H9 (cell line): ENCODE data around the gene B3GNT2. TPM values are rescaled to one million over a fixed set of nuclear protein-coding genes. Genes with fewer than 3 reads are reported as not detected.

Source experiments
- DNase-seq: peaks from one replicate; pipeline ENCODE4 v3.0.0-alpha.2; 2017
- H2AFZ ChIP-seq: one replicate; pipeline ENCODE4 v1.6.1; 2013; ENCODE audit warnings: mild to moderate bottlenecking, low read length, control low read depth, moderate library complexity
- H2AK5ac ChIP-seq: 2 replicates; pipeline ENCODE4 v1.6.1; 2013; ENCODE audit warnings: low read length, control low read depth, mixed read lengths; ENCODE audit not compliant: insufficient read length
- H2BK120ac ChIP-seq: one replicate; pipeline ENCODE4 v1.6.1; 2013; ENCODE audit warnings: low read depth, mild to moderate bottlenecking, low read length, control low read depth, inconsistent platforms; ENCODE audit not compliant: poor library complexity, severe bottlenecking
- H2BK12ac ChIP-seq: 2 replicates; pipeline ENCODE4 v1.6.1; 2013; ENCODE audit warnings: low read length, control low read depth, mixed read lengths, low read depth; ENCODE audit not compliant: insufficient read length
- H2BK15ac ChIP-seq: 2 replicates; pipeline ENCODE4 v1.6.1; 2013; ENCODE audit warnings: low read depth, low read length, control low read depth
- H2BK20ac ChIP-seq: one replicate; pipeline ENCODE4 v1.6.1; 2013; ENCODE audit warnings: low read depth, mild to moderate bottlenecking, low read length, control low read depth, inconsistent platforms; ENCODE audit not compliant: poor library complexity, severe bottlenecking
- H2BK5ac ChIP-seq: 2 replicates; pipeline ENCODE4 v1.6.1; 2013; ENCODE audit warnings: low read length, control low read depth, mixed read lengths; ENCODE audit not compliant: insufficient read length
- H3K14ac ChIP-seq: 2 replicates; pipeline ENCODE4 v1.6.1; 2013; ENCODE audit warnings: low read length, control low read depth; ENCODE audit not compliant: insufficient read depth
- H3K18ac ChIP-seq: 2 replicates; pipeline ENCODE4 v1.6.1; 2013; ENCODE audit warnings: low read depth, mild to moderate bottlenecking, mixed read lengths, low read length, control low read depth; ENCODE audit not compliant: insufficient read length
- H3K23ac ChIP-seq: 2 replicates; pipeline ENCODE4 v1.6.1; 2013; ENCODE audit warnings: low read length, control low read depth, mixed read lengths, low read depth; ENCODE audit not compliant: insufficient read length
- H3K23me2 ChIP-seq: 2 replicates; pipeline ENCODE4 v1.6.1; 2013; ENCODE audit warnings: low read depth, mild to moderate bottlenecking, mixed read lengths, low read length, control low read depth; ENCODE audit not compliant: insufficient read length, poor library complexity, severe bottlenecking
- H3K27ac ChIP-seq: 2 replicates; pipeline ENCODE4 v1.5.1; 2013; ENCODE audit warnings: low read length, control low read depth, mixed read lengths, low read depth; ENCODE audit not compliant: insufficient read length
- H3K27me3 ChIP-seq: 2 replicates; pipeline ENCODE4 v1.6.1; 2013; ENCODE audit warnings: low read length, control low read depth, inconsistent platforms; ENCODE audit not compliant: insufficient read depth
- H3K4ac ChIP-seq: 2 replicates; pipeline ENCODE4 v1.6.1; 2013; ENCODE audit warnings: low read depth, mild to moderate bottlenecking, control low read depth, inconsistent platforms, low read length, moderate library complexity
- H3K4me1 ChIP-seq: 2 replicates; pipeline ENCODE4 v1.6.1; 2013; ENCODE audit warnings: low read length, control low read depth, inconsistent platforms; ENCODE audit not compliant: insufficient read depth
- H3K4me2 ChIP-seq: 2 replicates; pipeline ENCODE4 v1.6.1; 2013; ENCODE audit warnings: low read length, control low read depth, mixed read lengths; ENCODE audit not compliant: insufficient read length, insufficient read depth
- H3K56ac ChIP-seq: 2 replicates; pipeline ENCODE4 v1.6.1; 2013; ENCODE audit warnings: low read depth, mild to moderate bottlenecking, mixed read lengths, low read length, control low read depth; ENCODE audit not compliant: insufficient read length
- H3K79me1 ChIP-seq: 2 replicates; pipeline ENCODE4 v1.6.1; 2013; ENCODE audit warnings: low read depth, mild to moderate bottlenecking, moderate library complexity, low read length, control low read depth, inconsistent platforms; ENCODE audit not compliant: insufficient read depth, poor library complexity, severe bottlenecking
- H3K79me2 ChIP-seq: 2 replicates; pipeline ENCODE4 v1.6.1; 2013; ENCODE audit warnings: low read length, control low read depth, inconsistent platforms; ENCODE audit not compliant: insufficient read depth
- H3K9ac ChIP-seq: 2 replicates; pipeline ENCODE4 v1.6.1; 2013; ENCODE audit warnings: low read length, control low read depth, mixed read lengths; ENCODE audit not compliant: insufficient read length; ENCODE audit errors: extremely low read depth
- H3K9me3 ChIP-seq: one replicate; pipeline ENCODE4 v1.6.1; 2013; ENCODE audit warnings: low read depth, low read length, inconsistent platforms; ENCODE audit not compliant: control insufficient read depth
- H3T11ph ChIP-seq: one replicate; pipeline ENCODE4 v1.6.1; 2013; ENCODE audit warnings: mild to moderate bottlenecking, low read length, control low read depth, inconsistent platforms
- H4K20me1 ChIP-seq: one replicate; pipeline ENCODE4 v1.6.1; 2013; ENCODE audit not compliant: control insufficient read depth, insufficient read length, insufficient read depth
- H4K5ac ChIP-seq: 2 replicates; pipeline ENCODE4 v1.6.1; 2013; ENCODE audit warnings: low read depth, mild to moderate bottlenecking, mixed read lengths, low read length, control low read depth; ENCODE audit not compliant: insufficient read length
- H4K8ac ChIP-seq: replicated peaks from 2 replicates; pipeline ENCODE4 v1.6.1; 2013; ENCODE audit warnings: low read length, control low read depth, mixed read lengths, low read depth; ENCODE audit not compliant: insufficient read length
- H4K91ac ChIP-seq: 2 replicates; pipeline ENCODE4 v1.6.1; 2013; ENCODE audit warnings: low read depth, mild to moderate bottlenecking, moderate library complexity, mixed read lengths, low read length, control low read depth; ENCODE audit not compliant: insufficient read length
- H3K27ac Mint-ChIP-seq, 3 experiments: 2 replicates in 2 of 3; 3 replicates in 1 of 3; pipeline ENCODE4 v1.8.0; 2020 to 2021; ENCODE audit warnings: mixed read lengths in 3 of 3, mild to moderate bottlenecking in 1 of 3, moderate library complexity in 1 of 3
- H3K27me3 Mint-ChIP-seq: 2 replicates; pipeline ENCODE4 v1.8.0; 2021; ENCODE audit warnings: low read depth, mild to moderate bottlenecking, moderate library complexity, mixed read lengths
- H3K36me3 Mint-ChIP-seq, 3 experiments: 2 replicates in 2 of 3; 3 replicates in 1 of 3; pipeline ENCODE4 v1.8.0; 2020 to 2021; ENCODE audit warnings: low read depth in 3 of 3, mixed read lengths in 3 of 3; ENCODE audit not compliant: insufficient read depth in 1 of 3
- H3K4me1 Mint-ChIP-seq, 2 experiments: 2 replicates each; pipeline ENCODE4 v1.8.0; 2020; ENCODE audit warnings: mixed read lengths in 2 of 2
- H3K4me3 Mint-ChIP-seq, 2 experiments: 2 replicates in 1 of 2; 3 replicates in 1 of 2; pipeline ENCODE4 v1.8.0; 2020 to 2021; ENCODE audit warnings: mild to moderate bottlenecking in 2 of 2, mixed read lengths in 2 of 2, moderate library complexity in 1 of 2
- H3K9me3 Mint-ChIP-seq, 2 experiments: 2 replicates in 1 of 2; 3 replicates in 1 of 2; pipeline ENCODE4 v1.8.0; 2020; ENCODE audit warnings: mild to moderate bottlenecking in 2 of 2, mixed read lengths in 2 of 2, moderate library complexity in 1 of 2
- WGBS: extraction: QIAGEN DNeasy Blood & Tissue Kit; methylation state at CpG from one replicate; pipeline ENCODE4 v1.1.7; 2013; ENCODE audit warnings: missing lambda C conversion rate, low lambda C conversion rate, mixed read lengths; ENCODE audit not compliant: insufficient read length; ENCODE audit errors: extremely low coverage; 5-methylcytosine and 5-hydroxymethylcytosine counted together
- total RNA-seq: library from RNA; stranded (reverse); gene quantifications from 2 replicates; pipeline ENCODE4 v1.2.1, GENCODE V29; 2021
- TF ChIP-seq, protein P1 (sequence below): fragments of 200-600 bp; sonication (generic); conservative IDR thresholded peaks from 3 replicates; pipeline ENCODE4 v1.8.0; 2021; ENCODE audit warnings: antibody characterized with exemption, mild to moderate bottlenecking

Gene B3GNT2
- total RNA-seq, 1 experiment from 2014 or later: 55.3 TPM

DNA sequence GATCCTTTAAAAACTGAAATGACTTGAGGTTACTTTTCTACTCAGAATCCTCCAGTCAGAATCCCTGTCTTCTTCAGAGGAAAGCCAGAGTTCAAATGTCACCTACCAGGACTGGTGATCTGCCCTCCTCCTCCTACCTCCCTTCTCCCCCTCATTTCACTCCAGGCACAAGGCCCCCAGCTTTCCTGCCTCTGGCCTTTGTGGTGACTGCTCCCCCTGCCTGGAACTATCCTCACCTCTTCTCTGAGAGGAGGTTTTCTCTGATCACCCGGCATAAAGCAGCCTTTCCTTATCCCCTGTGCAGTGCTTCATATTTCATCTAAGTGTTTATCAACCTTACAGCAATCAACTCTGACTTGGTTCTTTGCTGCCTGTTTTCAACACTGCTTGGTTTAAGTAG is 6.8 kb downstream of the B3GNT2 start:
- peaks cover 0 to 4% (median 0%) of the 10 kb centered on the region in 3 experiments; a peak in 3 of 7 replicates for H3K36me3 Mint-ChIP-seq
- Histone ChIP-seq H2BK12ac (no peak overlapping the region), H3K27me3 (no peaks in the 10 kb centered on the region), H4K20me1 (no peaks in the 10 kb centered on the region), H3K18ac (no peak overlapping the region), H3K14ac (no peak overlapping the region), H2BK5ac (no peak overlapping the region), H4K91ac (no peak overlapping the region), H2BK20ac (no peak overlapping the region), H2BK15ac (no peak overlapping the region), H3K23me2 (peaks cover 3% of the 10 kb centered on the region), H2AK5ac (no peak overlapping the region), H3K79me2 (peaks cover 77% of the 10 kb centered on the region), H3K56ac (no peak overlapping the region), H2AFZ (no peak overlapping the region), H3K9ac (no peak overlapping the region), H3K9me3 (no peaks in the 10 kb centered on the region), H3K27ac (no peak overlapping the region), H3T11ph (no peak overlapping the region), H3K23ac (no peak overlapping the region), H2BK120ac (no peak overlapping the region), H3K4me2 (no peak overlapping the region), H3K4ac (no peak overlapping the region), H3K4me1 (peaks cover 9% of the 10 kb centered on the region; the same call in 1 of the 2 replicates), H4K8ac (no peak overlapping the region), H3K79me1 (no peaks in the 10 kb centered on the region), H4K5ac (no peak overlapping the region)
- peaks cover 85 to 86% of the 10 kb centered on the region in 2 experiments for H3K4me1 Mint-ChIP-seq
- H3K27ac Mint-ChIP-seq: peak overlapping the region in 2 of 3 experiments; percentile 22 to 53; a peak in 4 of 7 replicates
- no peak for DNase-seq
- H3K4me3 Mint-ChIP-seq: no peak overlapping the region
- TF ChIP-seq, protein P1, sequence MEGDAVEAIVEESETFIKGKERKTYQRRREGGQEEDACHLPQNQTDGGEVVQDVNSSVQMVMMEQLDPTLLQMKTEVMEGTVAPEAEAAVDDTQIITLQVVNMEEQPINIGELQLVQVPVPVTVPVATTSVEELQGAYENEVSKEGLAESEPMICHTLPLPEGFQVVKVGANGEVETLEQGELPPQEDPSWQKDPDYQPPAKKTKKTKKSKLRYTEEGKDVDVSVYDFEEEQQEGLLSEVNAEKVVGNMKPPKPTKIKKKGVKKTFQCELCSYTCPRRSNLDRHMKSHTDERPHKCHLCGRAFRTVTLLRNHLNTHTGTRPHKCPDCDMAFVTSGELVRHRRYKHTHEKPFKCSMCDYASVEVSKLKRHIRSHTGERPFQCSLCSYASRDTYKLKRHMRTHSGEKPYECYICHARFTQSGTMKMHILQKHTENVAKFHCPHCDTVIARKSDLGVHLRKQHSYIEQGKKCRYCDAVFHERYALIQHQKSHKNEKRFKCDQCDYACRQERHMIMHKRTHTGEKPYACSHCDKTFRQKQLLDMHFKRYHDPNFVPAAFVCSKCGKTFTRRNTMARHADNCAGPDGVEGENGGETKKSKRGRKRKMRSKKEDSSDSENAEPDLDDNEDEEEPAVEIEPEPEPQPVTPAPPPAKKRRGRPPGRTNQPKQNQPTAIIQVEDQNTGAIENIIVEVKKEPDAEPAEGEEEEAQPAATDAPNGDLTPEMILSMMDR: no peak
- no peaks in the 10 kb centered on the region for H3K27me3 Mint-ChIP-seq
- no CpG with 5 or more reads among the region's 1 CpG for WGBS
- H3K9me3 Mint-ChIP-seq: no peaks in the 10 kb centered on the region
